GM23338 (cell line): ENCODE data around the gene IHH.

Source experiments
- EZH2 ChIP-seq: fragments of 200-600 bp; sonication (generic); IDR thresholded peaks from one replicate; pipeline ENCODE4 v1.8.0; 2017; ENCODE audit warnings: antibody characterized with exemption, mild to moderate bottlenecking, low read depth; ENCODE audit not compliant: unreplicated experiment
- TF ChIP-seq, protein P1 (sequence below), 2 experiments: fragments of 200-600 bp in 1 of 2; sonication (generic) in 1 of 2; conservative IDR thresholded peaks; 2 replicates each; pipeline versions ENCODE4 v1.5.1 to v1.6.1; 2016 to 2017; ENCODE audit warnings: antibody characterized with exemption in 2 of 2, low read depth in 2 of 2, mild to moderate bottlenecking in 2 of 2, moderate library complexity in 1 of 2

DNA sequence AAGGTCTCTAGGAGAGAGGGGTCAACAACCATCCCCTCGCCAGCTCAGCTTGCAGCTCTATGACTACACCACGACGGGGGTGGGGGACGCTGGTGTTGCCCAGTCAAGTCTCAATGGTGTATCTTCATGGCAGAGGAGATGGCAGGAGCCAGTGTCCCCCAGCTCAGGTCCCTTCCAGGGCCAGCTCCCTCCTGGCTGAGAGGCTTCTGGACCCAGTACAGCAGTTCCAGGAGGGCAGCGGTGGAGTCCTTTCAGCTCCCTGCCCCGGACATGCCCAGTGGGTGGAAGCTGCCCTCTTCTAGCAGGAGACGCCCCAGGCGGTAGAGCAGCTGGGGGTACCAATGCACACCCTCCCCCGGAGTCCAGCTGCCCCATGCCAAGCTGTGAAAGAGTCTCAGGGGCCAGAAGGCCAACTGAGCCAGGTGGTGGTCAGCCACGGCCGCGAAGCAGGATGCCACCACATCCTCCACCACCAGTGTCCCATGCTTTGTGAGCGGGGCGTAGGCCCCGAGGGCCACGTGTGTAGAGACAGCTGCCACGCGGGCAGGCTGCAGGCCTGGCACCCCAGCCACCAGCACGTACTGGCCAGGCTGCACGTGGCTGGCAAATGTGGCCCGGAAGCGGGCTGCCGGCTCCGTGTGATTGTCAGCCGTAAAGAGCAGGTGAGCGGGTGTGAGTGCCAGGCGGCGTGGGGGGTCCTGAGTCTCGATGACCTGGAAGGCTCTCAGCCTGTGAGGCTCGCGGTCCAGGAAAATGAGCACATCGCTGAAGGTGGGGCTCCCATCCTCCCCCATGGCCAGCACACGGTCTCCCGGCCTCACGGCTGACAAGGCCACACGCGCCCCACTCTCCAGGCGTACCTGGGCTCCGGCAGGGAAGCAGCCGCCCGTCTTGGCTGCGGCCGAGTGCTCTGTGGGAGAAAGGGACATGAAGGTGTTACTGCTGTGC lies 5.5 kb downstream of the IHH start:
- TF ChIP-seq, protein P1, sequence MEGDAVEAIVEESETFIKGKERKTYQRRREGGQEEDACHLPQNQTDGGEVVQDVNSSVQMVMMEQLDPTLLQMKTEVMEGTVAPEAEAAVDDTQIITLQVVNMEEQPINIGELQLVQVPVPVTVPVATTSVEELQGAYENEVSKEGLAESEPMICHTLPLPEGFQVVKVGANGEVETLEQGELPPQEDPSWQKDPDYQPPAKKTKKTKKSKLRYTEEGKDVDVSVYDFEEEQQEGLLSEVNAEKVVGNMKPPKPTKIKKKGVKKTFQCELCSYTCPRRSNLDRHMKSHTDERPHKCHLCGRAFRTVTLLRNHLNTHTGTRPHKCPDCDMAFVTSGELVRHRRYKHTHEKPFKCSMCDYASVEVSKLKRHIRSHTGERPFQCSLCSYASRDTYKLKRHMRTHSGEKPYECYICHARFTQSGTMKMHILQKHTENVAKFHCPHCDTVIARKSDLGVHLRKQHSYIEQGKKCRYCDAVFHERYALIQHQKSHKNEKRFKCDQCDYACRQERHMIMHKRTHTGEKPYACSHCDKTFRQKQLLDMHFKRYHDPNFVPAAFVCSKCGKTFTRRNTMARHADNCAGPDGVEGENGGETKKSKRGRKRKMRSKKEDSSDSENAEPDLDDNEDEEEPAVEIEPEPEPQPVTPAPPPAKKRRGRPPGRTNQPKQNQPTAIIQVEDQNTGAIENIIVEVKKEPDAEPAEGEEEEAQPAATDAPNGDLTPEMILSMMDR (conservative IDR thresholded peaks at IDR 0.05; ENCODE audit: low read depth in 2 of 2), result no peak
- TF ChIP-seq EZH2, result no peak
